NCI-H82 treated with DMSO at 0.1 percent for 48 hours (cell line): Measurements from ENCODE around the gene SAMD15.
"Not testable (repeated sequence)": the region's sequence is repeated elsewhere in the genome, so short reads cannot be mapped to it uniquely, and the experiment has no call there.

Experiments
- DNase-seq: peaks from one replicate; lab custom pipeline; 2025; ENCODE audit not compliant: unreplicated experiment; lab: John Stamatoyannopoulos, UW

The SAMD15 gene

GRCh38 chr14:77376771-77377501 lies at the start of gene SAMD15, which contains the start of gene TMED8:
Gene SAMD15 (plus strand): TSS chr14:77377379. CDS start chr14:77377419, 40 bp downstream.
Gene TMED8 (minus strand): TSS chr14:77377094. CDS start chr14:77377053, 41 bp downstream.
- peak; percentile 69 for DNase-seq

- no peak for DNase-seq
These were observed 47.3 kb upstream of the SAMD15 start for GRCh38 chr14:77329872-77330271.

GRCh38 chr14:77335576-77335975 lies 41.6 kb upstream of the SAMD15 start:
- no peak for DNase-seq

DNA sequence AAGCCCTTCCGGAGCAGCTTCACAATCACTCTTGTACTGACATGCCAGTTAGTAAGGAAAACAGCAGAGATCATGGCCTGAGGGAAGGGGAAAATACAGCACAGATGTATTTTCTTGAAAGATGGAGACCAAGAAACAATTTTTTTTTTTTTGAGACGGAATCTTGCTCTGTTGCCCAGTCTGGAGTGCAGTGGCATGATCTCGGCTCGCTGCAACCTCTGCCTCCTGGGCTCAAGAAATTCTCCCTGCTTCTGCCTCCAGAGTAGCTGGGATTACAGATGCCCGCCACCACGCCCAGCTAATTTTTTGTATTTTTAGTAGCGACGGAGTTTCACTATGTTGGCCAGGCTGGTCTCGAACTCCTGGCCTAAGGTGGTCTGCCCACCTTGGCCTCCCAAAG lies 39.9 kb upstream of the SAMD15 start:
- DNase-seq = not testable (repeated sequence)

GRCh38 chr14:77337880-77338279 lies 39.3 kb upstream of the SAMD15 start:
- DNase-seq = no peak

DNA sequence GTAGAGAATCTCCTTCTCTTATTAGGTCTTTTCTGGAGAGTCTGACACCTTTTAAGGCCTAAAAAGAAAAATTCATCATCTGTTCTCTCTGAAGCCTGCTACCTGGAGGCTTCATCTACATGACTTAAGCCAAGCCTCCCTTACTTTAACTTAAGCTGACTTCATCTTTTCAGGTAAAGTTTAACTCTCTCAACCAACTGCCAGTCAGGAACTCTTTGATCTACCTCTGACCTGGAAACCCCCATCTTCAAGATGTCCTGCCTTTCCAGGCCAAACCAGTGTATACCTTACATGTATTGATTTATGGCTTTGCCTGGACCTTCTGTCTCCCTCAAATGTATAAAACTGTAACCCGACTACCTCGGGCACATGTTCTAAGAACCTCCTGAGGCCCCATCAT lies 38.9 kb upstream of the SAMD15 start:
- no peak for DNase-seq

DNA sequence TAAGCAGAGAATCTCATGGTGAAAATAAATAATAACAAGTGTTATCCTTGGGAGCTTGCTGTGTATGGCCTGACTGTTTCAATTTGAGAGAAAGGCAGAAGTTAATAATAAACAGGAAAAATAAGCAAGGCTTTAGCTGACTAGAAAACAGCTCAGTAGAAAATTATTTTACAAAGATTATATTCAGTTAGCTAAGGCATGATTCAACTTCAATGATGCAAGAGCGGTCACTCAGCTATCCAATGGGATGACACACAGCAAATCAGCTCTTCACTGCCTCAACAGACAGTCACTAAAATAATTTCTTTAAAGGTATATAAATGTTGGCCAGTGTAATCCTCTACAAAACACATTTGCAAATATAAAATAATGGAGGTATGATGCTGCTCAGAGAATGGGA lies 37.8 kb upstream of the SAMD15 start:
- DNase-seq = no peak

DNA sequence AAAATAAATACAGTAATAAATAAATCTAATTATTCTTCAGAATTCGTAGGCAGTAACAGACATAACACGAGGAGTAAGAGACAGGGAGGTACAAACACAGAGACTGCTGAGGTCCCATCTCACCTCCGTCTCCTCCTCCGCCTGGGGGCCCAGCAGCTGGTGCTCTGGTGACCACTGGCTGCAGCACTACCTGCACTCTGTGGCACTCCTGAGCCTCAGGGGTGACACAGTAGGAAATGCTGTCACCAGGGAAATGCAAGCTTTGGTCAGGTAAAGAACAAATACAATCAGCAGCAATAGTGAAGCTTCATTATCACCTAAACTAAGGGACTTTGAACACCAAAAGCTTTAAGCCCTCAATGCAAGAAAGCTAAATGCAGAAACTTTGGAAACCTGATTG lies 36.8 kb upstream of the SAMD15 start:
- no peak for DNase-seq

DNA sequence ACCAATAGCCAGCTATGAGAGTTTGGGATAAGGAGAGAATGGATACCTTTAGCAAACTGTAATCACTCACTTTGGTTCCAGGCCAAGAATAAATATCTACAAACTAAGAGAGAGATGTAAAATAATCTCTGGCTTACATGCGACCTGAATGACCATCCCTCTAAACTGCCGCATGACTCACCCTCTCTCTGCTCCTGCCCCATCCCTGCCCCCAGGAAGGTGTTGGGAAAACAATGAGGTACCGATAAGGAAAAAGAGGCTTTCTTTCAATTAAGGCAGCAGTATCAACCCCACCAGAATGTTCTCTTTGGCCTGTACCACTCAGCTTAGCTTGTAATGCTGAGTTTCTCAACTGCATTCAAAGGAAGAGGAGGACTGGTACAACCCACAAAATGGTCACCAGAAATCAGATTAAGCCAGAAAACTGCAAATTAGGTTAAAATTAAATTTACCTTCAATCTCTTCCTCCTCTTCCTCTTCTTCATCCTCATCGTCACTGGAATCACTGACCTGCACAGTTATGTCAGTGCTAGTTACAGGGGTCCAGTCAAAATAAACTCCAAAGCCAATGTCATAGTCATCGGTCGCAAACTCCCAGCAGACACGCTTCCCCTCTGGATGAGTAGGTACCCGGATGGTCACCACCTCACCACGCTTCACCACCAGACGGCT lies 34.3 kb upstream of the SAMD15 start:
- no peak for DNase-seq

GRCh38 chr14:77343662-77344061 lies 33.5 kb upstream of the SAMD15 start:
- DNase-seq = peak; percentile 12

DNA sequence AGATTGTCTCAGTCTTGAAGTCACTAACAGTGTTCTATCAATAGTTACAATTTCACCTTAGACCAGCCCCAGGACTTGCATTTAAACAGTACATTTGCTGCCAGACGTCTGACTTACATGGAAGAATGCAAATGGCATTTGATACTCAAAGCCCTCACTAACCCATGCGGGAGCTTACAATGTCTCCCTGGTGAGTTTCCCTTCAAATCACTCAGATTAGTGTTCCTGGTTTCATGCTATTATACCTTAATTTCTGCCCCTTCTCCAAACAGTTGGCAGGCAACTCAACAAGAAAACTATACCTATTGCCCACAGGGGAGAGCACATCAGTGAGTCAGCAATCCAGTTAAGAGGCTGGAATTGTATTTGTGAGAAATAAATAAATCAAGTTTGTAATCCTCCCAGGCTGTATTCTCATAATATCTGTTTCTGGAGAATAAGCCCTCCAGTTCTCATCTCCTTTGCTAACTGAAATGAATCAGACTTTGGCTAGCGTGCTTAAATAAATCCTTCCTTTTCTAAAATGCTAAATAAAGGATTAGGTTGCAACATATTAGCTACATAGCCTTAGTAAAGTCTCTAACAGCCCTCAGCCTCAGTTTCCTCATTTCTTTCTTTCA lies 32.7 kb upstream of the SAMD15 start:
- DNase-seq = no peak

- no peak for DNase-seq
These were observed 30.7 kb upstream of the SAMD15 start for GRCh38 chr14:77346495-77346894.

DNA sequence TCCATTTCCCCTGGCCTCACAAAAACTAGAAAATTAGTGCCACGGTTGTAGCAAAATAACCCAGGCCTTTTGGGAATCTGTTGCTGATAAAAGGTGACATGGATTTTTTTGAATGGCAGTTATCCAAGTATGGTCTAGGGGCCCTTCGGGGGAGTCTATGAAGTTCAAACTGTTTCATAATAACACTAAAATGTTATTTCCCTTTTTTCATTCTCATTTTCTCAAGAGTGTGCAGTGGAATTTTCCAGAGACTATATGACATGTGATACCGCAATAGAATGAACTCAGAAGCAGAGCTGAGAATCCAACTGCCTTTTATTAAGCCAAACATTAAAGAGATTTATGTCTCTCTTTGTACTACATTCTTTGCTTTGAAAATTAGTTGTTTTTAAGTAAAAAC lies 29.4 kb upstream of the SAMD15 start:
- no peak for DNase-seq

- DNase-seq = no peak
These were observed 23.6 kb upstream of the SAMD15 start for GRCh38 chr14:77353469-77354141.

DNA sequence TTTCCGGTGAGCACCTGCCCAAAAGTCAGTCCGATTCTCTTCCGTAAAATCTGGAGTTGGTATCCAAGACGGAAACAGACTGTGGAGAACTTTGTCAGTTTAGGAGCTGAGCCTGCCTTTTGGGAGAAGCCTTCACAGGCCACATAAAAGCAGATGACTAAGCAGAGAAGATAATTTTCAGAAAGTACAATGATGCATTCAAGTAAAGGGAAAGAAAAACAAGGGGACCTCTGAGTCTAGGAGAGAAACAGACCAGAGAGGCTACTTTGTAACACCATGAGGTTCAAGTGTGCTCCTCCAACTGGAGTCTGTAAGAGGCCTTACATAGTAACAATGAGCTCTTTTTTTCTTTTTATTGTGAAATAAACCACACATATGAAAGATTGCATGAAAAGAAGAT lies 21.4 kb upstream of the SAMD15 start:
- no peak for DNase-seq

GRCh38 chr14:77356899-77357298 lies 20.3 kb upstream of the SAMD15 start:
- DNase-seq = no peak

DNA sequence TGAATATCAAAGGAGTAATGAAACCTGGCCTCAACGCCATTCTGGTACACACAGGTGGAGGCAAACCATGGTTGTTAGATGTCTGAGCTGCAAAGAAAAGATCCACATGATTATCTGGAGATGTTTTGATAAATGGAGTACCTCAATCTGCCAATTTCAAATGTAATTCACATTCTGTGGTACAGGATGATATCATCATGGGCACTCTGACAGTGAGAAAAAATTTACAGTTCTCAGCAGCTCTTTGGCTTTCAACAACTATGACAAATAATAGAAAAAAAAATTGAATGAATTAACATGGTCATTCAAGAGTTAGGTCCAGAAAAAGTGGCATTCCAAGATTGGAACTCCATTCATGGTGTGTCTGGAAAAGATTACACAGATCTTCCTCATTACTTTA lies 17.6 kb upstream of the SAMD15 start:
- no peak for DNase-seq

- no peak for DNase-seq
These were observed 13.0 kb upstream of the SAMD15 start for GRCh38 chr14:77364146-77364545.

GRCh38 chr14:77369285-77369684 lies 7.9 kb upstream of the SAMD15 start:
- no peak for DNase-seq

GRCh38 chr14:77372304-77372841 lies 4.8 kb upstream of the SAMD15 start:
- DNase-seq = peak; percentile 28
